PFSK-1 (cell line): Measurements from ENCODE around the gene TBC1D22A.

Experiments
- POLR2AphosphoS5 ChIP-seq: IDR thresholded peaks from 2 replicates; pipeline ENCODE4 v1.6.1; 2012; ENCODE audit warnings: low read depth, mild to moderate bottlenecking, control low read depth, low read length, moderate library complexity
- TAF1 ChIP-seq: IDR thresholded peaks from 2 replicates; pipeline ENCODE4 v1.6.1; 2012; ENCODE audit warnings: low read length, control low read depth, borderline replicate concordance; ENCODE audit not compliant: insufficient read depth
- TF ChIP-seq, protein P1 (sequence below), 2 experiments: IDR thresholded peaks; 2 replicates each; pipeline versions ENCODE4 v1.6.1 to v1.8.0; 2011 to 2012; ENCODE audit warnings: low read depth in 2 of 2, low read length in 2 of 2, control low read depth in 1 of 2, inconsistent platforms in 1 of 2, mild to moderate bottlenecking in 1 of 2, moderate library complexity in 1 of 2; ENCODE audit not compliant: insufficient read depth in 1 of 2

DNA sequence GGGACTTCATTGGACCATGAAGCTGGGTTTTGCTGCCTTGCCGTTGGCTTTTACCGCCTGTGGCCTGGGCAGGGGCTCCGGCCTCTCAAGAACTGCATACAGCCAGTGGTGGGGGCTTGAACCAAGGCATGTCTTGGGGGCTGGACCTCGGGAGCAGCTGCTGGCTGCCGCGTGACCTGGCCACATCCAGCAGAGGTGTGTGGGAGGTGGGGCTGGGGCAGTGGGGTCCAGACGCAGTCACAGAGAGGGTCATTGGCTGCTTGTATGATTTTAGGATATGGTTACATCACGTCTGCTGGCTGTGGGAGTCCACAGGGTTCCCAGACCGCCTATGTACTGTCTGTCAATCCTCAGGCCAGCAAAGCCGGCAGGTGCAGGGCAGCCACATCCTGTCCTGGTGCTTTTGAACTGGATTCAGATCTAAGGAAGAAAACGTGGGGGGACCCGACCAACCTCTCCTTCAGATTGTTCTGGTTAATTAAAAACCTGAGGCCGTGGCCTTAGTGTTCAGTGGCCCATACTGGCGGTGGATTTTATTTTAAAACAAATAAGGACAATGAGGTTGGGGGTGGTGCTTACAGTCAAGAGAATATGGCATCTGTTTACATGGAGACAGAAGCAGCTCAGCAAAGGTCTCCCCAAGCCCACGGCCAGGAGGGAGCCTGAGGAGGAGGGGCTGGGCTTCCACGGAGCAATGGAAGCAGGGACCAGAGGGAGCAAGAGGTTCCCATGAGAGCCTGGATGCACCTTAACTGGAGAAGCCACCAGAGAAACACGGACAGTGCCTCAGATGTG, 426.0 kb downstream of the TBC1D22A start:
- TF ChIP-seq TAF1 (no peak), POLR2AphosphoS5 (no peak)
- TF ChIP-seq, protein P1, sequence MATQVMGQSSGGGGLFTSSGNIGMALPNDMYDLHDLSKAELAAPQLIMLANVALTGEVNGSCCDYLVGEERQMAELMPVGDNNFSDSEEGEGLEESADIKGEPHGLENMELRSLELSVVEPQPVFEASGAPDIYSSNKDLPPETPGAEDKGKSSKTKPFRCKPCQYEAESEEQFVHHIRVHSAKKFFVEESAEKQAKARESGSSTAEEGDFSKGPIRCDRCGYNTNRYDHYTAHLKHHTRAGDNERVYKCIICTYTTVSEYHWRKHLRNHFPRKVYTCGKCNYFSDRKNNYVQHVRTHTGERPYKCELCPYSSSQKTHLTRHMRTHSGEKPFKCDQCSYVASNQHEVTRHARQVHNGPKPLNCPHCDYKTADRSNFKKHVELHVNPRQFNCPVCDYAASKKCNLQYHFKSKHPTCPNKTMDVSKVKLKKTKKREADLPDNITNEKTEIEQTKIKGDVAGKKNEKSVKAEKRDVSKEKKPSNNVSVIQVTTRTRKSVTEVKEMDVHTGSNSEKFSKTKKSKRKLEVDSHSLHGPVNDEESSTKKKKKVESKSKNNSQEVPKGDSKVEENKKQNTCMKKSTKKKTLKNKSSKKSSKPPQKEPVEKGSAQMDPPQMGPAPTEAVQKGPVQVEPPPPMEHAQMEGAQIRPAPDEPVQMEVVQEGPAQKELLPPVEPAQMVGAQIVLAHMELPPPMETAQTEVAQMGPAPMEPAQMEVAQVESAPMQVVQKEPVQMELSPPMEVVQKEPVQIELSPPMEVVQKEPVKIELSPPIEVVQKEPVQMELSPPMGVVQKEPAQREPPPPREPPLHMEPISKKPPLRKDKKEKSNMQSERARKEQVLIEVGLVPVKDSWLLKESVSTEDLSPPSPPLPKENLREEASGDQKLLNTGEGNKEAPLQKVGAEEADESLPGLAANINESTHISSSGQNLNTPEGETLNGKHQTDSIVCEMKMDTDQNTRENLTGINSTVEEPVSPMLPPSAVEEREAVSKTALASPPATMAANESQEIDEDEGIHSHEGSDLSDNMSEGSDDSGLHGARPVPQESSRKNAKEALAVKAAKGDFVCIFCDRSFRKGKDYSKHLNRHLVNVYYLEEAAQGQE (IDR thresholded peaks at IDR 0.05; ENCODE audit: insufficient read depth in 1 of 2, low read depth in 2 of 2, low read length in 2 of 2), result no peak
